ENCODE measurements around the gene TMEM50A.
"Not testable (repeated sequence)": the region's sequence is repeated elsewhere in the genome, so short reads cannot be mapped to it uniquely, and the experiment has no call there.

DNA sequence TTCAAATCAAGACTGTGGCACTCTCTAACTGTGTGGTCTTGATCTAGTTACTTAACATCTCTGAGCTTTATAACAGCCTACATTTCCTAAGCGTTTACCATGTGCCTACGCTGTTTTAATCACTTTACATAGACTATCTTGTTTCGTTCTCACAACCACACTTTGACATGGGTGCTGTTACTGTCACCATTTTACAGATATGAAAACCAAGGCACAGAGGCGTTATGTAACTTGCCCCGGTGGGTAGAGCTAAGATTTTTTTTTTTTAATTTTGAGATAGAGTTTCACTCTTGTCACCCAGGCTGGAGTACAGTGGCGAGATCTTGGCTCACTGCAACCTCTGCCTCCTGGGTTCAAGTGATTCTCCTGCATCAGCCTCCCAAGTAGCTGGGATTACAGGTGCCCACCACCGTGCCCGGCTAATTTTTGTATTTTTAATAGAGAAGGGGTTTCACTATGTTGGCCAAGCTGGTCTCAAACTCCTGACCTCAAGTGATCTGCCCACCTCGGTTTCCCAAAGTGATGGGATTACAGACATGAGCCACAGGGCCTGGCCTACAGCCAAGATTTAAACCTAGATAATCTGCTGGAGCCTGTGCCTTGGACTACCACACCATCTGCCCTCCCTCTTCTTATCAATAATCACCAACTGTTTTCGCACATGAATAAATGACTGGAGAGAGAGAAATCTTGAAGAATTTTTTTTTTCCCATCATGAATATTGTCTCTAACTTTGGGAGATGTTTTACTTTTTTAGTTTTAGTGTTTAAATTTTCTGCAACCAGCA lies 71.7 kb downstream of the TMEM50A start:
- not testable (repeated sequence) for TF ChIP-seq CTCF (IDR thresholded peaks at IDR 0.05); EZH2 (IDR thresholded peaks at IDR 0.05; ENCODE audit: borderline replicate concordance, insufficient read depth, low read depth, low read length, poor library complexity, severe bottlenecking)
